Panc1 (cell line): ENCODE measurements around the gene PDE4B.

Source experiments
- CTCF ChIP-seq: fragments of 450-650 bp; IDR thresholded peaks from 2 replicates; pipeline ENCODE4 v1.5.1; 2017; ENCODE audit warnings: mild to moderate bottlenecking
- POLR2AphosphoS5 ChIP-seq: IDR thresholded peaks from 2 replicates; pipeline ENCODE4 v1.6.1; 2012; ENCODE audit warnings: mild to moderate bottlenecking, low read depth, low read length, moderate library complexity
- TCF7L2 ChIP-seq: IDR thresholded peaks from 2 replicates; pipeline ENCODE4 v1.6.1; 2011; ENCODE audit warnings: mild to moderate bottlenecking, low read depth, low read length, inconsistent platforms

GRCh38 chr1:66326867-66327266 lies 534.2 kb downstream of the PDE4B start:
- TF ChIP-seq CTCF (no peak), POLR2AphosphoS5 (no peak), TCF7L2 (no peak)
